ENCODE data around the gene RNFT2. TPM values are rescaled to one million over a fixed set of nuclear protein-coding genes. Genes with fewer than 3 reads are reported as not detected.

The RNFT2 gene
- total RNA-seq, 2 donors from 2014 or later, result 4.9 to 5.7 TPM

DNA sequence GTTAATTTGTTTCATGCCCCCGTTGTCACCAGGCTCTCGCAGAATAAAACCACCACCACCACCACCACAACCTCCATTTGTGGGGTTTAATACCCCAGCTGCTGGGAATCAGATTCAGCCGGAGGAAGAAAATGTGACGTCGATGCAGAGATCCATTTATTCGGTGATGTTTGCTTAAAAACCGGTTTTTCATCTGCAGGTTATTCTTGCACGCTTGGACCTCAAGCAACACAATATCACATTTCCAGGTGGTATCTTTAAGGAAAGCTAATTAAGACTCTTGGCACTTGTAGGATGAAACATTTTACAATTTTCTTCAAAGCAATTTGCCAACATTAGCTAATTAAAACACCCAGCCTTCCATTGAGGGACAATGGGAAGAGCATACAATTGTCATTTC is 40.0 kb upstream of the RNFT2 start:
- no peak overlapping the region for H3K4me3 Mint-ChIP-seq
- no peak overlapping the region for H3K27ac Mint-ChIP-seq
- H3K27me3 Mint-ChIP-seq, result peaks cover 33% of the 10 kb centered on the region
- peaks cover 6% of the 10 kb centered on the region for H3K36me3 Mint-ChIP-seq (ENCODE audit: low read depth)
- H3K9me3 ChIP-seq (ENCODE audit: control insufficient read depth, low read length, poor library complexity, severe bottlenecking), result no peaks in the 10 kb centered on the region
- ATAC-seq (no peak), DNase-seq (no peak)
- peaks cover 7% of the 10 kb centered on the region for H3K4me1 Mint-ChIP-seq

DNA sequence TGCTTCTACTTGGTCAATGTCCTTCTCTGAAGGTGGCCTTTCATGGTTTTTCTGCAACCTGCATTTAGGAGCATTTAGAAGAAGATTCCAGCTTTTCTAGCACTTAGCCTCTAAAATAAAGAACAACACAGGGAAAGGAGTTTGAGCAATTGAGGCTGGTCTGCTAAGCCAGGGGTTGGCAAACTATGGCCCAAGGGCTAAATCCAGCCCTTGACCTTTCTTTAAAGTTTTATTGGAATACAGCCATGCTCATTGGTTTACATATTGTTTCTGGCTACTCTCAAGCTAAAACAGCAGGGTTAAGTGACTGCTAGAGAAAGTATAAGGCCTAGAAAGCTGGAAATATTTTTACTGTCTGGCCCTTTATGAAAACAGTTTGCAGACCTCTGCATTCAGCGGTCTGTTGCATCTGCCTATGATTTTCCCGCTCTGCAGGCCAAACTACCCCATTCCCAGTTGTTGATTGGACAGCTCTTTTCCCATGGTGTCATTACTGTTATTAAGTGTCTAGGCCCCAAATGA is 39.5 kb upstream of the RNFT2 start:
- Mint-ChIP-seq H3K27me3 (peaks cover 33% of the 10 kb centered on the region), H3K4me1 (peaks cover 9% of the 10 kb centered on the region), H3K27ac (no peak overlapping the region), H3K4me3 (no peak overlapping the region), H3K36me3 (ENCODE audit: low read depth) (peaks cover 9% of the 10 kb centered on the region)
- ATAC-seq (no peak), DNase-seq (no peak)
- no peaks in the 10 kb centered on the region for H3K9me3 ChIP-seq (ENCODE audit: control insufficient read depth, low read length, poor library complexity, severe bottlenecking)

DNA sequence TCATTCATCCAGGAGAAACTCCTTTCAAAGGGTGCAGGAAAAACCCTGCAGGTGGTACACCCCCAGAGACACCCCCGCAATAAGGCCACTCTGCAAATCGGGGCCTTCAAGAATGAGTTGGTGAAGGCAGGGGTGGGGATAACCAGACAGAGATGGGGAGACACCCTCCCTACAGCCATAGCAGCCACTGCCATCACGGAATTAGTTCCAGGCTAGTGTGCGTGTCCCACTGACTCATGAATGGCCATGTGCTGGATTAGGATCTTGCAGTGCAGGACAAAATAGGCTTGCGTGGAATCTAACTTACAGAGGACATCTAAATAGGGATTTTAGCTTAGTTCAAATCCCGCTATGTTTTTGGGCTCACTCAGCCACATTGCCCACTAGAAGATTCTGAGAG is 38.0 kb upstream of the RNFT2 start:
- no peak overlapping the region for H3K4me3 Mint-ChIP-seq
- no peak for DNase-seq
- peaks cover 8% of the 10 kb centered on the region for H3K4me1 Mint-ChIP-seq
- ATAC-seq, result no peak
- H3K27ac Mint-ChIP-seq, result no peak overlapping the region
- no peaks in the 10 kb centered on the region for H3K9me3 ChIP-seq (ENCODE audit: control insufficient read depth, low read length, poor library complexity, severe bottlenecking)
- peaks cover 6% of the 10 kb centered on the region for H3K36me3 Mint-ChIP-seq (ENCODE audit: low read depth)
- peaks cover 19% of the 10 kb centered on the region for H3K27me3 Mint-ChIP-seq

DNA sequence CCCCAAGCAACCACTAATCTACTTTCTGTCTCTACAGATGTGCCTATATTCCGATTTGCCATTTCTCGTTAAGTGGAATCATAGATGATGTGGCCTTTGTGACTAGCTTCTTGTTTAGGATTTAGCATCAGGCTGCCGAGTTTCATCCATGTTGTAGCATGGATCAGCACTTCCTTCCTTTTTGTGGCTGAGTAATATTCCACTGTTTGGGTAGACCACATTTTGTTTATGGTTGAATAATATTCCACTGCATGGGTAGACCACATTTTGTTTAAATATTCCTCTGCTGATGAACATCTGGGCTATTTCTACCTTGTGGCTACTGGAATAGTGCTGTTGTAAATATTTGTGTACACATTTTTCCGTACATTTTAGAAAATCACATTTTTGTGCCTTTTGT is 36.7 kb upstream of the RNFT2 start:
- H3K27ac Mint-ChIP-seq, result no peak overlapping the region

DNA sequence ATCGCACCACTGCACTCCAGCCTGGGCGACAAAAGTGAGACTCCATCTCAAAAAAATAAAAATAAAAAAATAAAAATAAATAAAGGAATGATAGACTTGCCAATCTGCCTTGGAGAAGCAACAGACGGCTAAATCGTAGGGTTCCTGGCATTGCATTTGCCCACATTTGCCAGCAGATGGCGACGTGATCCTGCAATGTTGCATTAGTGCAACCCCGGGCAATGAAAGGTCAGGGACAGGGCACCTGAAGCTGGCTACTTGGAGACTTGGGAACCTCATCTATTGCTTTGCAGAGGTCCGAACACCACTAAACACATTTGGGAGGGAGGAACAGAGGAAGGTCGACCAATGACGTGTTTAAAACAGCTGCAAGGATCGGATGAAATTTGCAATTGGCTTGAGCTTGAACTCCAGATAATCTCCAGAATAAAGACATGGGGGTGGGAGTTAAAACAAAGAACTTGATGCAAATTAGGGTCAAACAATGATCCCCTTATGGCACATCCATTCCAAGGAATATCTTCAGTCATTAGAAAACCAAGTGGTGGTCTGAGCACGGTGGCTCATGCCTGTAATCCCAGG is 34.8 kb upstream of the RNFT2 start:
- ATAC-seq, result peak; percentile 79
- Mint-ChIP-seq H3K27me3 (peaks cover 6% of the 10 kb centered on the region), H3K4me1 (peaks cover 3% of the 10 kb centered on the region), H3K36me3 (ENCODE audit: low read depth) (peaks cover 2% of the 10 kb centered on the region), H3K27ac (no peak overlapping the region), H3K4me3 (no peak overlapping the region)
- peak; percentile 35 to 57 (median 39) for DNase-seq
- H3K9me3 ChIP-seq (ENCODE audit: control insufficient read depth, low read length, poor library complexity, severe bottlenecking), result no peaks in the 10 kb centered on the region

More for the DNA sequence above, 36.7 kb upstream of the RNFT2 start:
- Mint-ChIP-seq H3K36me3 (ENCODE audit: low read depth) (peaks cover 2% of the 10 kb centered on the region), H3K4me3 (no peak overlapping the region), H3K27me3 (peaks cover 9% of the 10 kb centered on the region), H3K4me1 (peaks cover 3% of the 10 kb centered on the region)
- DNase-seq (no peak), ATAC-seq (no peak)
- H3K9me3 ChIP-seq (ENCODE audit: control insufficient read depth, low read length, poor library complexity, severe bottlenecking), result no peaks in the 10 kb centered on the region

DNA sequence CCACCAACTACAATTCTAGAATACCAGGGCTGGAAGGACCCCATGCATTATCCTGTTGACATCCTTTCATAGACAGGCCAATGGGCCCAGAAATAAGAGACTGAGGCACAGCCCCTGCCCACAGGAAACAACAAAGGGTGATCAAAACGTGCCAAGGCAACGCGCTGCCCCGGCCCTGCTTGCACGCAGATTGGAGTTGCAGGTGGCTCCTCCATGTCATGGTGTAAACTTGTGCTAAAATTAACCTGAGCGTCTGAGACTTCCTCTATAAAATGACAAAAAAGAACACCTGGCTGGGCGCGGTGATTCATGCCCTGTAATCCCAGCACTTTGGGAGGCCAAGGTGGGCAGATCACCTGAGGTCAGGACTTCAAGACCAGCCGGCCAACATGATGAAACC is 30.4 kb upstream of the RNFT2 start:
- H3K36me3 Mint-ChIP-seq (ENCODE audit: low read depth), result peaks cover 2% of the 10 kb centered on the region
- DNase-seq (no peak), ATAC-seq (no peak)
- no peaks in the 10 kb centered on the region for H3K9me3 ChIP-seq (ENCODE audit: control insufficient read depth, low read length, poor library complexity, severe bottlenecking)
- H3K4me3 Mint-ChIP-seq, result no peak overlapping the region
- H3K4me1 Mint-ChIP-seq, result peaks cover 16% of the 10 kb centered on the region
- no peak overlapping the region for H3K27ac Mint-ChIP-seq
- peaks cover 6% of the 10 kb centered on the region for H3K27me3 Mint-ChIP-seq

DNA sequence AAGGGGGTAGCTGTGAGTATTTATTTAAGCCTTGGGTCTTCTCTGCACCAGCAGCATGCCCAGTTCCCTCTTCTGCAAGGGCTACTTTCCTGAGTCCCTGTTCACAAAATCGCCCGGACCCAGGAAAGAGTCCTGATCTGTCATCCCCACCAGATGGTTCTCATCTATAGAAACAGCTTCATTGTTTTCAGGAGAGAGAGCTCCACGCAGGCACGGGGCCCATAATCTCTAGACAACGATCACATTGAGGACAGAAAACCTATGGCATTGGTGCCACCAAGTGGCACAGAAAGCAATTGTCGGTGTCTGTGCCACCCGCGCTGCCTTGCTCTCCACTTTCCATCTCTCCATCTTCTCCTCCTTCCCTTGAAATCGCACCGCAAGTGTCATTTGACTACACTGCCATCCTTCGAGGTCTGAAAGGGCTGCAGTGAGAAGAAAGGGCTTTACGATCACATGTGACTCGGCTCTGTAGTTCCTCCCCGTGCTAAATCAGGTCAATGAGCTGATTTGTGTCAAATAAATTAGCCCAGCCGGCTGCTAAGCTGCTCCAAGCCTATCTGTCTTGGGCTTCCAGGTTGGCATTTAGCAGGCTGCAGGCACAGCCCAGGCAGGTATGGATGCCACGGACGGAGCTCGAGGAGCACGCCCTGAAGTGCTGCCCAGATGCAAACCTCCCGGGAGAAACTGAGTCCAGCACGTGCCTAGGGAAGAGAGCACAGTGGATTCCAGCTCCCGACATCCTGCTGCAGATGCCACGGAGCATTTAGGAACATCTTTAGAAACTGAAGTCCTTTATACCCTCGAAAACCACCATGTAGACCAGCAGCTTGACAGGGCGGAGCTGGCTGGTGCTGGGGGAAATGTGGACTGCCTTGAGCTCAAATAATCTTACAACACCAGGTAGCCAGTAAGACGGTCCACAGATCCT is 29.0 kb upstream of the RNFT2 start:
- Mint-ChIP-seq H3K27me3 (no peaks in the 10 kb centered on the region), H3K4me3 (peak overlapping the region; percentile 80), H3K4me1 (peaks cover 13% of the 10 kb centered on the region), H3K36me3 (ENCODE audit: low read depth) (no peaks in the 10 kb centered on the region), H3K27ac (peak overlapping the region; percentile 67)
- H3K9me3 ChIP-seq (ENCODE audit: control insufficient read depth, low read length, poor library complexity, severe bottlenecking), result no peaks in the 10 kb centered on the region
- ATAC-seq (peak; percentile 86), DNase-seq (peak in 1 of 3 donors; percentile 18)

DNA sequence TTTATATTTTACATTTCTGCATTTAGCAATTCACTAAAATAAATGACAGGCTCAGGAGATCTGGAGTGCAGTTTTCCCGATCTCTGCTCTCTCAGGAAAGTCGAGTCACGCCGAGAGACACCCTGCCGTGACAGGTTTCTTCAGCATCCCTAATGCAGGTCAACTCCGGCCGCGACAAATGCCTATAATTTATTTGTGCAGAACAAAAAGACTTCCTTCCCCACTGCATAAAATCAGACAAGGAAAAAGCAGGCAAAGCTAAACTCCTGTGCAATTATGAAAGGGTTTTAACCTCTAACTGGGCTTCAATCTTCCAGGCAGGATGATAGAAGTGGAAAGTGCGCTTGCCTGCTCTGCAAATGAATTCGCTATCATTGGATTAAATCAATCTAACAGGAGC is 28.3 kb upstream of the RNFT2 start:
- ATAC-seq (no peak), DNase-seq (no peak)
- H3K4me1 Mint-ChIP-seq, result peaks cover 13% of the 10 kb centered on the region
- H3K27me3 Mint-ChIP-seq, result no peaks in the 10 kb centered on the region
- no peak overlapping the region for H3K4me3 Mint-ChIP-seq
- no peak overlapping the region for H3K27ac Mint-ChIP-seq
- no peaks in the 10 kb centered on the region for H3K36me3 Mint-ChIP-seq (ENCODE audit: low read depth)
- H3K9me3 ChIP-seq (ENCODE audit: control insufficient read depth, low read length, poor library complexity, severe bottlenecking), result no peaks in the 10 kb centered on the region

DNA sequence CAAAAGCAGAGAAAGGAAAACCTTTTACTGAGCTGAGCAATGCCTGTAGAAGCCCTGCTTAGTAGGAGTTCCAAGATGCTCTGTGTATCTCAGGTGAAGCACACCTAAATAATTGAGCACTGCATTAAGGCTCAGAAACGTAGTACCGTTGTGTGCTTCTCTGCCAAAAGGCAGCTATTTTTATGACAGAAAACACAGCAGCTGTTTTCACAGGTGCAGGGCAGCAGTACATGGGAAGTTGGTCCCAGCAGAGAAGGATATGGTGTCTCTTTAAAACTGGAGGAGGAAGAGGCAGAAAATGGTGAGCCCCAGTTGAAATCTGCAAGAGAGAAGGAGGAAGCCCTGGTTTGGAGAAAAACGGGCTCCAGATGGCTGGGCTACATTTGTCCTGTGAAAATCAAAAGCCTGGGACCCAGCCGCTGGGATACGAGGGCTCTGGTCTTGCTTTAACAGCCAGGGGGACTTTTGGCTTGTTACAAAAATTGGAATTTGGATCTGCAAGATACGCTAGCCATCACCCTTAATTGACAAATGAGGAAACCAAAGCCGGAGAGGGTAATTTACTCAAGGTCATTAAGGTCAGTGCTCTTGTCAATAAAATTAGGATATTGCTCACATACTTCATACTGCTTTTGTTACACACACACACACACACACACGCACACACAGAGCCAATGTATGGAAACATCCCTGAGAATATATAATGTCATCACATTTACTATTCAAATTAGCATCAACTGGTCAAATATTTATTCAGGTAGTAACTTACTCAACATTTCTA is 27.6 kb upstream of the RNFT2 start:
- no peak overlapping the region for H3K27ac Mint-ChIP-seq
- H3K4me1 Mint-ChIP-seq, result peaks cover 13% of the 10 kb centered on the region
- H3K36me3 Mint-ChIP-seq (ENCODE audit: low read depth), result no peaks in the 10 kb centered on the region
- H3K4me3 Mint-ChIP-seq, result no peak overlapping the region
- DNase-seq (no peak), ATAC-seq (no peak)
- H3K27me3 Mint-ChIP-seq, result no peaks in the 10 kb centered on the region
- H3K9me3 ChIP-seq (ENCODE audit: control insufficient read depth, low read length, poor library complexity, severe bottlenecking), result no peaks in the 10 kb centered on the region

DNA sequence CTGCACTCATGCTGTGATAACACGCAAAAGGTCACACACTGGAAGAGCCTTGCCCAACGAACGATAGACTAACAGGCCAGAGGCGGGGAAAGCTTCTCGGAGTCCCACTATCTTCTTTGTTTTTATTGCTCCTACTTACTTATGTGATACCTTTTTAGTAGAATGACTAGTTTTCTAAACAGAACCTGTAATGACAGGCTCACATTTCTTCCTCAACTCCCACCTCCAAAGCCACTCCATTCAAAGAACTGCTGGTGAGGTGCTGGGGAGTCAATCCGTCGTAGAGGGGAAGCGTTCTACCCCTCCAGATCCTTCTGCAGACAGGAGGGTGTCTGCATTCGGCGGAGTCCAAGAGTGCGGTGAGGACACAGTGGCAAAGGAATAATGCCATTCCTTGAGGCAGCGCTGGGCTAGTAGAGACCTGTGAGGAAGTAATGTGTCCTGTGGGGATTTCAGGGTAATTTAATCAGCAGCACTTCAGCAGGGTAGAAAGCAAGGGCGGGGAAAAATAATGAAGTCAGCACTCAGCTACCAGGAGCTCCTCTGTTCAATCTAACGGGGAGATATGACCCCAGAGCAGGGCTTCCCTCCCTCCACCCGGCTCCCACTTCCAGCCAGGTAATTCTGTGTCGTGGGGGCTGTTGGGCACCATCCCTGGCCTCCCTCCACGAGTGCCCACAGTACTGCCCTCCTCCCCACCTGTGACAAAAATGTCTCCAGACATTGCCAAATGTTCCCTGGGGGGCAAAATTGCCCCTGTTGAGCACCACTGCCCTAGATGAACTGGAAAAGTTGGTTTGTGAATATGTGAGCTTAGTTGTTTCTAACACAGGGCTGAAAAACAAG is 25.4 kb upstream of the RNFT2 start:
- H3K4me1 Mint-ChIP-seq, result peaks cover 13% of the 10 kb centered on the region
- DNase-seq, result no peak
- peaks cover 2% of the 10 kb centered on the region for H3K36me3 Mint-ChIP-seq (ENCODE audit: low read depth)
- H3K9me3 ChIP-seq (ENCODE audit: control insufficient read depth, low read length, poor library complexity, severe bottlenecking), result no peaks in the 10 kb centered on the region
- H3K27ac Mint-ChIP-seq, result peak overlapping the region; percentile 6
- ATAC-seq, result no peak
- H3K27me3 Mint-ChIP-seq, result no peaks in the 10 kb centered on the region
- H3K4me3 Mint-ChIP-seq, result no peak overlapping the region

DNA sequence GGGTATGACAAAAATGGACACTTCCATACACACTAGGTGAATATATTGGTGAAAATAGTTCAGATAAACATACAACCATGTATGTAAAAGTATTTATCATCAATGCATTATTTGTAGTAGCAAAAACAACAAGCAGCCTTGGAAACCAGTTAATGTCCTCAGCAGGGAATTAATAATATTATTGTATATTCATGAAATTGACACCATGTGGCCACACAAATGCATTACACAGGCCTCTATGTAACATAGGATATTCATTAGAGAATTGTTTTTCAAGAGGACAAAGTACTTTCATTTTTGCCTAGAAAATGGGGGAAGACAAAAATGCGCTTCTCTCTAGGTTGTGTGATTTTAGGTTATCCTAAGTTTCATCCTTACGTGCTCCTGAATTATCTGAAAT is 24.6 kb upstream of the RNFT2 start:
- peak overlapping the region; percentile 87 for H3K27ac Mint-ChIP-seq
- ATAC-seq (no peak), DNase-seq (no peak)
- H3K36me3 Mint-ChIP-seq (ENCODE audit: low read depth), result peaks cover 2% of the 10 kb centered on the region
- H3K4me3 Mint-ChIP-seq, result no peak overlapping the region
- H3K27me3 Mint-ChIP-seq, result no peaks in the 10 kb centered on the region
- H3K4me1 Mint-ChIP-seq, result peaks cover 12% of the 10 kb centered on the region
- H3K9me3 ChIP-seq (ENCODE audit: control insufficient read depth, low read length, poor library complexity, severe bottlenecking), result no peaks in the 10 kb centered on the region

DNA sequence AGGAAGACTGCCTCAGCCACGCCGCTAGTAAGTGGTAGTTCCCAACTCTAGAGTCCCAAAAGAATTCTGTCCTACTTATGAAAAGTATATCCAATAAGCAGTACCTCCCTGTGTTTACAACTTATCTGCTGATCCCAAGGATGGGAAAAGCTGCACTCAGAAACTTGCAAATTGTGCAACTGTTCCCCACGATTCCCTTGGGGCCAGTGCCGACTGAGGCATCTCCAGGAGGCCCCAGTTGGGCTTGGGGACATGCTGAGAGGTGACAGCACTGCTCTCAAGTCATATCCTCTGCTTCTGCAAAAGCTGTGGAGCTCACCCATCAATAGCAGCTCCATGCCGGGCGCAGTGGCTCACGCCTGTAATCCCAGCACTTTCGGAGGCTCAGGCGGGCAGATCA is 23.9 kb upstream of the RNFT2 start:
- H3K27ac Mint-ChIP-seq, result peak overlapping the region; percentile 87
- ATAC-seq (no peak), DNase-seq (no peak)
- H3K4me1 Mint-ChIP-seq, result peaks cover 6% of the 10 kb centered on the region
- no peak overlapping the region for H3K4me3 Mint-ChIP-seq
- no peaks in the 10 kb centered on the region for H3K9me3 ChIP-seq (ENCODE audit: control insufficient read depth, low read length, poor library complexity, severe bottlenecking)
- H3K27me3 Mint-ChIP-seq, result no peaks in the 10 kb centered on the region
- H3K36me3 Mint-ChIP-seq (ENCODE audit: low read depth), result peaks cover 2% of the 10 kb centered on the region

Data from T-helper 17 cell (primary cell).